Mammary epithelial cell (primary cell): ENCODE results near the gene SIAH3.

Experiments
- EZH2 ChIP-seq: IDR thresholded peaks from 2 replicates; pipeline ENCODE4 v1.6.1; 2012; ENCODE audit warnings: low read length, inconsistent platforms, borderline replicate concordance
- TF ChIP-seq, protein P1 (sequence below), 2 donors: IDR thresholded peaks in 1 of 2; conservative IDR thresholded peaks in 1 of 2; 2 replicates each; pipeline ENCODE4 v1.5.1; 2011 to 2012; ENCODE audit warnings: inconsistent platforms in 2 of 2, low read length in 2 of 2, mild to moderate bottlenecking in 2 of 2, control low read depth in 1 of 2, low read depth in 1 of 2; ENCODE audit not compliant: insufficient read depth in 1 of 2; ENCODE audit errors: extremely low read depth in 1 of 2

DNA sequence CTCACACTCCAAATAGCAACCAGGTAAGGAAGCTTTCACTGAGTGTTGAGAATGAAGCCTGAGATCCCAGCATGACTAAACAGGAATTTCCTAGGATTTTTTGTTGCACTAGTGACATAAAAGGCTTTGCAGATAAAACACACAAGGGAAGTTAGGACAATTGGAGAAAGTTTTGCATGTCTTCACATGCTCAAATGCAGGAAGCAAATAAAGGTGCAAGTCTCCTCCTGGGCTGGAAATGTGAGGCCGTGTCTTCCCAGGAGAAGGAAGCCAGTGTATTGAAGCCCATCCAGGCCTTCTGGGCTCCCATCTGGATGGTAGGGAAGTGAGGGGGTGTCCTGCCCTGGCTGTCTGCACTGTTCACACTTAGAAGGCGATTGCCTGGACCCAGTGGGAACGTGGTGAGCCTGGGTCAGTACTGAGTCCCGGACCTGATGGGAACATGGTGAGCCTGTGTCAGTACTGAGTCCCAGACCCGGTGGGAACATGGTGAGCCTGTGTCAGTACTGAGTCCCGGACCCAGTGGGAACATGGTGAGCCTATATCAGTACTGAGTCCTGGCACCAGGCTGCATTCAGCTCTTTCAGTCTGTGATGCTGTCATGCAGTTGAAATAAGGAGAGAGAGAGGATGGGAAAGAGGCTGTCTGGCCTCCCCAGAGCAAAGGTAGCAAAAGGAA, 38.7 kb downstream of the SIAH3 start:
- TF ChIP-seq, protein P1, sequence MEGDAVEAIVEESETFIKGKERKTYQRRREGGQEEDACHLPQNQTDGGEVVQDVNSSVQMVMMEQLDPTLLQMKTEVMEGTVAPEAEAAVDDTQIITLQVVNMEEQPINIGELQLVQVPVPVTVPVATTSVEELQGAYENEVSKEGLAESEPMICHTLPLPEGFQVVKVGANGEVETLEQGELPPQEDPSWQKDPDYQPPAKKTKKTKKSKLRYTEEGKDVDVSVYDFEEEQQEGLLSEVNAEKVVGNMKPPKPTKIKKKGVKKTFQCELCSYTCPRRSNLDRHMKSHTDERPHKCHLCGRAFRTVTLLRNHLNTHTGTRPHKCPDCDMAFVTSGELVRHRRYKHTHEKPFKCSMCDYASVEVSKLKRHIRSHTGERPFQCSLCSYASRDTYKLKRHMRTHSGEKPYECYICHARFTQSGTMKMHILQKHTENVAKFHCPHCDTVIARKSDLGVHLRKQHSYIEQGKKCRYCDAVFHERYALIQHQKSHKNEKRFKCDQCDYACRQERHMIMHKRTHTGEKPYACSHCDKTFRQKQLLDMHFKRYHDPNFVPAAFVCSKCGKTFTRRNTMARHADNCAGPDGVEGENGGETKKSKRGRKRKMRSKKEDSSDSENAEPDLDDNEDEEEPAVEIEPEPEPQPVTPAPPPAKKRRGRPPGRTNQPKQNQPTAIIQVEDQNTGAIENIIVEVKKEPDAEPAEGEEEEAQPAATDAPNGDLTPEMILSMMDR (conservative IDR thresholded peaks at IDR 0.05 in 1 of 2, IDR thresholded peaks at IDR 0.05 in 1 of 2; ENCODE audit: extremely low read depth in 1 of 2, insufficient read depth in 1 of 2, low read depth in 1 of 2, low read length in 2 of 2) = no peak
- TF ChIP-seq EZH2 = no peak
